ENCODE results near the gene ELSPBP1. TPM values are rescaled to one million over a fixed set of nuclear protein-coding genes. Genes with fewer than 3 reads are reported as not detected.
A peak's percentile ranks its signal among the peaks of the same experiment; 100 is the strongest.

ELSPBP1 gene
- total RNA-seq, 1 experiment from 2014 or later, result not detected

DNA sequence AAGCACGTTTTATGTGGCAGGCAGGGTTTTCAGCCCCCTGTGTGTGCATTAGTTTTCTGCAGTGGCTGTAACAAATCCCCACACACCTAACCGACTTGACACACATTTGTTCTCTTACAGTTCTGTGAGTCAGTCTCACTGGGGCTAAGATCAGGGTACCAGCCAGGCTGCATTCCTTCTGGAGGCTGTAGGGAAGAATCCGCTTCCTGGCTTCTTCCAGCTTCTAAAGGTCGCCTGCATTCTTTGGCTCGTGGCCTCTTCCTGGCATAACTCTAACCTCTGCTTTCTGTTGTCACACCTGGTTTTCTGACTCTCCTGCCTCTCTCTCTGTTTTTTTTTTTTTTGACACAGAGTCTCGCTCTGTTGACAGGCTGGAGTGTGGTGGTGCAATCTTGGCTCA lies 6.4 kb downstream of the ELSPBP1 start:
- intact Hi-C loops (cut with micrococcal nuclease; ENCODE audit: unreplicated experiment), result no loop called here
- Mint-ChIP-seq H3K4me1 (ENCODE audit: low read depth, unreplicated experiment) (no peaks in the 10 kb centered on the region), H3K9me3 (ENCODE audit: low read depth, unreplicated experiment) (peaks cover 5% of the 10 kb centered on the region), H3K27me3 (ENCODE audit: unreplicated experiment) (peaks cover 45% of the 10 kb centered on the region), H3K27ac (ENCODE audit: unreplicated experiment) (no peak overlapping the region), H3K36me3 (ENCODE audit: insufficient read depth, unreplicated experiment) (no peaks in the 10 kb centered on the region), H3K4me3 (ENCODE audit: low read depth, unreplicated experiment) (no peak overlapping the region)
- BruUV-seq (replicated peaks), result no TSS peak
- DNase-seq, result no peak
- CTCF ChIA-PET, result no interaction called here
- TF ChIP-seq, protein P1, sequence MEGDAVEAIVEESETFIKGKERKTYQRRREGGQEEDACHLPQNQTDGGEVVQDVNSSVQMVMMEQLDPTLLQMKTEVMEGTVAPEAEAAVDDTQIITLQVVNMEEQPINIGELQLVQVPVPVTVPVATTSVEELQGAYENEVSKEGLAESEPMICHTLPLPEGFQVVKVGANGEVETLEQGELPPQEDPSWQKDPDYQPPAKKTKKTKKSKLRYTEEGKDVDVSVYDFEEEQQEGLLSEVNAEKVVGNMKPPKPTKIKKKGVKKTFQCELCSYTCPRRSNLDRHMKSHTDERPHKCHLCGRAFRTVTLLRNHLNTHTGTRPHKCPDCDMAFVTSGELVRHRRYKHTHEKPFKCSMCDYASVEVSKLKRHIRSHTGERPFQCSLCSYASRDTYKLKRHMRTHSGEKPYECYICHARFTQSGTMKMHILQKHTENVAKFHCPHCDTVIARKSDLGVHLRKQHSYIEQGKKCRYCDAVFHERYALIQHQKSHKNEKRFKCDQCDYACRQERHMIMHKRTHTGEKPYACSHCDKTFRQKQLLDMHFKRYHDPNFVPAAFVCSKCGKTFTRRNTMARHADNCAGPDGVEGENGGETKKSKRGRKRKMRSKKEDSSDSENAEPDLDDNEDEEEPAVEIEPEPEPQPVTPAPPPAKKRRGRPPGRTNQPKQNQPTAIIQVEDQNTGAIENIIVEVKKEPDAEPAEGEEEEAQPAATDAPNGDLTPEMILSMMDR (IDR thresholded peaks at IDR 0.05; ENCODE audit: unreplicated experiment), result no peak

- Mint-ChIP-seq H3K36me3 (ENCODE audit: insufficient read depth, unreplicated experiment) (no peaks in the 10 kb centered on the region), H3K4me3 (ENCODE audit: low read depth, unreplicated experiment) (no peak overlapping the region), H3K9me3 (ENCODE audit: low read depth, unreplicated experiment) (peaks cover 3% of the 10 kb centered on the region), H3K27ac (ENCODE audit: unreplicated experiment) (no peak overlapping the region), H3K4me1 (ENCODE audit: low read depth, unreplicated experiment) (no peaks in the 10 kb centered on the region), H3K27me3 (ENCODE audit: unreplicated experiment) (peaks cover 44% of the 10 kb centered on the region)
- TF ChIP-seq, protein P1 (IDR thresholded peaks at IDR 0.05; ENCODE audit: unreplicated experiment), result no peak
- DNase-seq, result no peak
- BruUV-seq (replicated peaks), result no TSS peak
- CTCF ChIA-PET, result interaction anchor here (0.6 kb wide), 1 partner anchor 94 kb away, joined by 3 read pairs; no protein-coding TSS in a partner anchor
- intact Hi-C loops (cut with micrococcal nuclease; ENCODE audit: unreplicated experiment), result no loop called here
These were observed 9.8 kb downstream of the ELSPBP1 start for GRCh38 chr19:48004236-48004635.

DNA sequence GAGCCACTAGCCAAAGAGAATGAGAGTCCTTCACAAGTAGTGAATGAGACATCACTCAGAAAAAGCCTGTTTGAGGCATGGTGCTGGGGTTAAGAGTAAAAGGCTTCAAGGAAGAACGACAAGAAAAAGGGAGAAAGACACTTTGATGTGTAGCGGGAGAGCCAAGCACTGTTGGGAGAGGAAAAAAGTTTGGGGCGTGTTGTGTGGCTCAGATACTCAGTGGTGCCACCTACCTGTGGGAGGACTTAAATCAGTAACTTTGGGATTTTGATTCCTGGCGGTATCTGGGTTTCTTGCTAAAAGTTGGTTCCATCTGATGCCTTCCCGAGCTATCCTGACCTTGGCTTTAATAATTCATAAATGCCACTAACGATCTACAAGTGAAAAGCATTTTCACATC lies 12.3 kb downstream of the ELSPBP1 start:
- Mint-ChIP-seq H3K4me1 (ENCODE audit: low read depth, unreplicated experiment) (no peaks in the 10 kb centered on the region), H3K9me3 (ENCODE audit: low read depth, unreplicated experiment) (peaks cover 3% of the 10 kb centered on the region), H3K36me3 (ENCODE audit: insufficient read depth, unreplicated experiment) (no peaks in the 10 kb centered on the region), H3K4me3 (ENCODE audit: low read depth, unreplicated experiment) (no peak overlapping the region), H3K27ac (ENCODE audit: unreplicated experiment) (no peak overlapping the region), H3K27me3 (ENCODE audit: unreplicated experiment) (peaks cover 44% of the 10 kb centered on the region)
- TF ChIP-seq, protein P1 (IDR thresholded peaks at IDR 0.05; ENCODE audit: unreplicated experiment), result peak; percentile 31
- intact Hi-C loops (cut with micrococcal nuclease; ENCODE audit: unreplicated experiment), result no loop called here
- DNase-seq, result peak; percentile 14
- BruUV-seq (replicated peaks), result no TSS peak
- CTCF ChIA-PET, result no interaction called here

DNA sequence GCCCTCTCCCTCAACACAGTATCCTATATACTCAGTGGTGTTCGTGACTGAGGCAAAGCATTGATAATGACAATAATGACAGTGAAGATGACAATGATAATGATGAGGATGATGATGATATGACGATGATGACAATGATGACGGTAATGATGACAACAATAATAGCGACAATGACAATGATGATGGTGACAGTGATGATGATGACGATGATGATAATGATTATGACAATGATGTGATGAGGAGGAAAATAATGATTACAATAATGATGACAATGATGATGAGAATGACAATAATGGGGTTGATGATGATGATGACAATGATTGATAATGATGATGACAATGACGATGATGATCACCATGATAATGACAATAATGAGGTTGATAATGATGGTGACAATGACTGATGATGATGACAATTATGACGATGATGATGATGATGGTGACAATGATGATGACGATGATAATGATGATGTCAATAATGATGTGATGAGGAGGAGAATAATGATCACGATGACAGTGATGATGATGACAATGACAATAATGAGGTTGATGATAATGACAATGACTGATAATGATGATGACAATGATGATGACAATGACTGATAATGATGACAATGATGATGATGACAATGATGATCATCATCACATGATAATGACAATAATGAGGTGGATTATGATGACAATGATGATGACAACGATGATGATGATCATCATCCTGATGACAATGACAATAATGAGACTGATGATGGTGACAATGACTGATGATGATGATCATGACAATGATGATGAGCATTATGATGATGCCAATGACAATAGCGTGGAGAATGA lies 16.7 kb downstream of the ELSPBP1 start:
- TF ChIP-seq, protein P1 (IDR thresholded peaks at IDR 0.05; ENCODE audit: unreplicated experiment), result no peak
- Mint-ChIP-seq H3K27me3 (ENCODE audit: unreplicated experiment) (peaks cover 29% of the 10 kb centered on the region), H3K4me1 (ENCODE audit: low read depth, unreplicated experiment) (no peaks in the 10 kb centered on the region), H3K36me3 (ENCODE audit: insufficient read depth, unreplicated experiment) (no peaks in the 10 kb centered on the region), H3K9me3 (ENCODE audit: low read depth, unreplicated experiment) (peaks cover 3% of the 10 kb centered on the region), H3K4me3 (ENCODE audit: low read depth, unreplicated experiment) (no peak overlapping the region), H3K27ac (ENCODE audit: unreplicated experiment) (no peak overlapping the region)
- intact Hi-C loops (cut with micrococcal nuclease; ENCODE audit: unreplicated experiment), result no loop called here
- no TSS peak for BruUV-seq (replicated peaks)
- CTCF ChIA-PET, result no interaction called here
- no peak for DNase-seq

All from Calu3 (cell line).